ENCODE measurements around the gene HMG20B.

GRCh38 chr19:3609779-3610719, 37.3 kb downstream of the HMG20B start:
- TF ChIP-seq CTCF (IDR thresholded peaks at IDR 0.05) (no peak), TEAD4 (CRISPR knock-in tag; IDR thresholded peaks at IDR 0.05) (no peak), IRF2 (CRISPR knock-in tag; IDR thresholded peaks at IDR 0.05; ENCODE audit: borderline replicate concordance, low read depth) (no peak), ATF6 (CRISPR knock-in tag; IDR thresholded peaks at IDR 0.05) (no peak), NR3C1 (CRISPR knock-in tag; conservative IDR thresholded peaks at IDR 0.05; ENCODE audit: low read depth) (no peak), ZNF232 (CRISPR knock-in tag; IDR thresholded peaks at IDR 0.05) (no peak), TP53 (CRISPR knock-in tag; IDR thresholded peaks at IDR 0.05) (no peak), NFYB (CRISPR knock-in tag; conservative IDR thresholded peaks at IDR 0.05; ENCODE audit: low read depth) (no peak), FOXJ3 (CRISPR knock-in tag; IDR thresholded peaks at IDR 0.05; ENCODE audit: borderline replicate concordance) (no peak), ZNF416 (CRISPR knock-in tag; IDR thresholded peaks at IDR 0.05) (no peak), JUN (CRISPR knock-in tag; IDR thresholded peaks at IDR 0.05) (no peak), GABPB1 (CRISPR knock-in tag; IDR thresholded peaks at IDR 0.05) (no peak), ZNF396 (CRISPR knock-in tag; IDR thresholded peaks at IDR 0.05; ENCODE audit: borderline replicate concordance) (no peak)
- TF ChIP-seq, protein P1, sequence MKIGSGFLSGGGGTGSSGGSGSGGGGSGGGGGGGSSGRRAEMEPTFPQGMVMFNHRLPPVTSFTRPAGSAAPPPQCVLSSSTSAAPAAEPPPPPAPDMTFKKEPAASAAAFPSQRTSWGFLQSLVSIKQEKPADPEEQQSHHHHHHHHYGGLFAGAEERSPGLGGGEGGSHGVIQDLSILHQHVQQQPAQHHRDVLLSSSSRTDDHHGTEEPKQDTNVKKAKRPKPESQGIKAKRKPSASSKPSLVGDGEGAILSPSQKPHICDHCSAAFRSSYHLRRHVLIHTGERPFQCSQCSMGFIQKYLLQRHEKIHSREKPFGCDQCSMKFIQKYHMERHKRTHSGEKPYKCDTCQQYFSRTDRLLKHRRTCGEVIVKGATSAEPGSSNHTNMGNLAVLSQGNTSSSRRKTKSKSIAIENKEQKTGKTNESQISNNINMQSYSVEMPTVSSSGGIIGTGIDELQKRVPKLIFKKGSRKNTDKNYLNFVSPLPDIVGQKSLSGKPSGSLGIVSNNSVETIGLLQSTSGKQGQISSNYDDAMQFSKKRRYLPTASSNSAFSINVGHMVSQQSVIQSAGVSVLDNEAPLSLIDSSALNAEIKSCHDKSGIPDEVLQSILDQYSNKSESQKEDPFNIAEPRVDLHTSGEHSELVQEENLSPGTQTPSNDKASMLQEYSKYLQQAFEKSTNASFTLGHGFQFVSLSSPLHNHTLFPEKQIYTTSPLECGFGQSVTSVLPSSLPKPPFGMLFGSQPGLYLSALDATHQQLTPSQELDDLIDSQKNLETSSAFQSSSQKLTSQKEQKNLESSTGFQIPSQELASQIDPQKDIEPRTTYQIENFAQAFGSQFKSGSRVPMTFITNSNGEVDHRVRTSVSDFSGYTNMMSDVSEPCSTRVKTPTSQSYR (CRISPR knock-in tag; IDR thresholded peaks at IDR 0.05), result no peak

Data from WTC11 (cell line).